CD4-positive, alpha-beta memory T cell (primary cell): Measurements from ENCODE around the gene ITCH. TPM values are rescaled to one million over a fixed set of nuclear protein-coding genes. Genes with fewer than 3 reads are reported as not detected.
A peak's percentile ranks its signal among the peaks of the same experiment; 100 is the strongest.
"Not testable (repeated sequence)": the region's sequence is repeated elsewhere in the genome, so short reads cannot be mapped to it uniquely, and the experiment has no call there.

Experiments
- CTCF ChIA-PET: fragments of 350-600 bp; sonication (Branson Sonifier 250); formaldehyde crosslinking; loops from one replicate; lab custom pipeline; 2021; ENCODE audit warnings: inconsistent platforms; ENCODE audit not compliant: partially characterized antibody; lab: Charles Lee
- POLR2A ChIA-PET: fragments of 350-600 bp; sonication (Branson Sonifier 250); formaldehyde crosslinking; loops from one replicate; lab custom pipeline; 2021; ENCODE audit not compliant: partially characterized antibody; lab: Charles Lee
- DNase-seq, 5 donors: peaks; one replicate each; pipeline versions ENCODE4 v3.0.0 to v3.0.0-alpha.2; 2020 to 2022; ENCODE audit warnings: mixed read lengths in 1 of 5
- H3K27ac ChIP-seq: one replicate; pipeline ENCODE4 v1.7.0; 2013; ENCODE audit warnings: low read depth, low read length
- H3K27me3 ChIP-seq: 2 replicates; pipeline ENCODE4 v1.7.0; 2013; ENCODE audit warnings: mild to moderate bottlenecking, low read length, moderate library complexity; ENCODE audit not compliant: insufficient read depth
- H3K36me3 ChIP-seq: 2 replicates; pipeline ENCODE4 v1.7.0; 2013; ENCODE audit warnings: mild to moderate bottlenecking, low read length, moderate library complexity; ENCODE audit not compliant: insufficient read depth
- H3K4me1 ChIP-seq: 2 replicates; pipeline ENCODE4 v1.7.0; 2013; ENCODE audit warnings: mild to moderate bottlenecking, low read length, moderate library complexity; ENCODE audit not compliant: insufficient read depth
- H3K4me3 ChIP-seq, 2 donors: one replicate each; pipeline ENCODE4 v1.7.0; 2013; ENCODE audit warnings: low read length in 2 of 2, mild to moderate bottlenecking in 1 of 2
- H3K9me3 ChIP-seq, 2 donors: one replicate each; pipeline ENCODE4 v1.7.0; 2013; ENCODE audit warnings: low read length in 2 of 2, control low read depth in 1 of 2; ENCODE audit not compliant: control insufficient read depth in 1 of 2
- H3K27ac Mint-ChIP-seq, 7 donors: one replicate each; pipeline ENCODE4 v1.8.0; 2020 to 2021; ENCODE audit warnings: mixed read lengths in 7 of 7, mild to moderate bottlenecking in 6 of 7, inconsistent platforms in 3 of 7, moderate library complexity in 3 of 7
- H3K27me3 Mint-ChIP-seq, 2 donors: one replicate each; pipeline ENCODE4 v1.8.0; 2020 to 2021; ENCODE audit warnings: mixed read lengths in 2 of 2
- H3K36me3 Mint-ChIP-seq, 2 donors: one replicate each; pipeline ENCODE4 v1.8.0; 2020 to 2021; ENCODE audit warnings: mixed read lengths in 2 of 2, inconsistent platforms in 1 of 2, mild to moderate bottlenecking in 1 of 2
- H3K4me1 Mint-ChIP-seq, 4 donors: one replicate each; pipeline ENCODE4 v1.8.0; 2020 to 2021; ENCODE audit warnings: mixed read lengths in 4 of 4, mild to moderate bottlenecking in 1 of 4
- H3K4me3 Mint-ChIP-seq, 8 donors: one replicate each; pipeline ENCODE4 v1.8.0; 2020 to 2021; ENCODE audit warnings: mixed read lengths in 8 of 8, mild to moderate bottlenecking in 7 of 8, moderate library complexity in 6 of 8, inconsistent platforms in 3 of 8
- H3K9me3 Mint-ChIP-seq, 8 donors: one replicate each; pipeline ENCODE4 v1.8.0; 2020 to 2021; ENCODE audit warnings: mixed read lengths in 8 of 8, mild to moderate bottlenecking in 5 of 8, inconsistent platforms in 3 of 8, moderate library complexity in 1 of 8
- intact Hi-C: fragments of 100-400 bp; cut with micrococcal nuclease; formaldehyde crosslinking; loops from one replicate; pipeline ENCODE4 v1.15.1; 2023
- polyA plus RNA-seq, 2 donors: library from polyadenylated mRNA; unstranded; fragments of 300-500 nt; fragmentation: Illumina TruSeq; gene quantifications; one replicate each; pipeline ENCODE4 v1.2.3, GENCODE V29; 2021
- total RNA-seq, 2 experiments: library from RNA; stranded (reverse); gene quantifications; one replicate each; pipeline ENCODE4 v1.2.3, GENCODE V29; 2021

Gene ITCH
- total and polyA plus RNA-seq, 4 experiments from 2014 or later: 9.7 to 68.9 (median 42.2) TPM

GRCh38 chr20:34425032-34425690, 62.1 kb downstream of the ITCH start:
- H3K27me3 Mint-ChIP-seq, H3K4me3 Mint-ChIP-seq, DNase-seq, H3K9me3 ChIP-seq, H3K4me1 Mint-ChIP-seq, H3K4me1 ChIP-seq, H3K27me3 ChIP-seq, H3K4me3 ChIP-seq, intact Hi-C loops, CTCF ChIA-PET, H3K27ac ChIP-seq, H3K9me3 Mint-ChIP-seq: not testable (repeated sequence)
- POLR2A ChIA-PET: interaction anchor here (1.0 kb wide), 1 partner anchor 9 kb away, joined by 3 read pairs; no protein-coding TSS in a partner anchor
- H3K36me3 Mint-ChIP-seq: peaks cover 24 to 70% of the 10 kb centered on the region in 2 donors
- H3K36me3 ChIP-seq: peaks cover 15% of the 10 kb centered on the region
- peak overlapping the region in 2 of 7 donors; percentile 21 to 25 for H3K27ac Mint-ChIP-seq

- H3K4me3 ChIP-seq: no peak overlapping the region
- no peaks in the 10 kb centered on the region for H3K9me3 Mint-ChIP-seq
- no peaks in the 10 kb centered on the region for H3K27me3 Mint-ChIP-seq
- peaks cover 15% of the 10 kb centered on the region for H3K36me3 ChIP-seq
- POLR2A ChIA-PET: no interaction called here
- H3K36me3 Mint-ChIP-seq: peaks cover 25 to 63% of the 10 kb centered on the region in 2 donors
- H3K27me3 ChIP-seq: no peaks in the 10 kb centered on the region
- H3K4me1 Mint-ChIP-seq: peaks cover 0 to 5% (median 3%) of the 10 kb centered on the region in 4 donors
- CTCF ChIA-PET: interaction anchor here (1.3 kb wide), 1 partner anchor 113 kb away, joined by 5 read pairs; no protein-coding TSS in a partner anchor
- H3K4me1 ChIP-seq: no peaks in the 10 kb centered on the region
- intact Hi-C loops: no loop called here
- no peak overlapping the region for H3K4me3 Mint-ChIP-seq
- no peak for DNase-seq
- no peaks in the 10 kb centered on the region for H3K9me3 ChIP-seq
- H3K27ac Mint-ChIP-seq: peak overlapping the region in 3 of 7 donors; percentile 4 to 30 (median 7)
- no peak overlapping the region for H3K27ac ChIP-seq
Observed at GRCh38 chr20:34426026-34426425, 63.0 kb downstream of the ITCH start.

GRCh38 chr20:34427331-34427730, 64.3 kb downstream of the ITCH start:
- Histone ChIP-seq H3K4me3 (no peak overlapping the region), H3K27me3 (no peaks in the 10 kb centered on the region), H3K9me3 (no peaks in the 10 kb centered on the region), H3K36me3 (peaks cover 15% of the 10 kb centered on the region), H3K4me1 (no peaks in the 10 kb centered on the region), H3K27ac (no peak overlapping the region)
- Mint-ChIP-seq H3K4me3 (no peak overlapping the region), H3K27ac (peak overlapping the region in 2 of 7 donors; percentile 27 to 43), H3K36me3 (peaks cover 24 to 56% of the 10 kb centered on the region in 2 donors), H3K27me3 (no peaks in the 10 kb centered on the region), H3K4me1 (peaks cover 0 to 8% (median 5%) of the 10 kb centered on the region in 4 donors), H3K9me3 (no peaks in the 10 kb centered on the region)
- POLR2A ChIA-PET: no interaction called here
- CTCF ChIA-PET: no interaction called here
- no peak for DNase-seq
- intact Hi-C loops: no loop called here

- peaks cover 24 to 56% of the 10 kb centered on the region in 2 donors for H3K36me3 Mint-ChIP-seq
- POLR2A ChIA-PET: no interaction called here
- H3K27ac Mint-ChIP-seq: no peak overlapping the region
Observed at GRCh38 chr20:34427784-34428183, 64.7 kb downstream of the ITCH start.

DNA sequence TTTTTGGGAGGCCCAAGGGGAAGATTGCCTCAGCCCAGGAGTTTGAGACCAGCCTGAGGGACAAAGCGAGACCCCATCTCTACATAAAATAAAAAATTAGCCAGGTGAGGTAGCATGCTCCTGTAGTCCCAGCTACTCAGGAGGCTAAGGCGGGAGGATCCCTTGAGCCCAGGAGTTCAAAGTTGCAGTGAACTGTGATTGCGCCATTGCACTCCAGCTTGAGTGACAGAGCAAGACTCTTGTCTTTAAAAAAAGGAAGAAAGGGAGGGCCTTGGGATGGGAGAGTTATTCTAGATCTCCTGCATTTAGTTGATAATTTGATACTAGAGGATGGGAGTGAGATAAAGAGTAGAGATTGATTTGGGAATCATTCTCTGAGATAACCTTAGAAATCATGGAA, 68.1 kb downstream of the ITCH start:
- no peak for DNase-seq
- H3K4me1 Mint-ChIP-seq: peaks cover 0 to 13% (median 5%) of the 10 kb centered on the region in 4 donors
- peak overlapping the region in 5 of 7 donors; percentile 26 to 70 (median 59) for H3K27ac Mint-ChIP-seq
- no peak overlapping the region for H3K4me3 Mint-ChIP-seq
- no peaks in the 10 kb centered on the region for H3K27me3 ChIP-seq
- peaks cover 0 to 2% (median 0%) of the 10 kb centered on the region in 8 donors for H3K9me3 Mint-ChIP-seq
- peaks cover 9 to 36% of the 10 kb centered on the region in 2 donors for H3K36me3 Mint-ChIP-seq
- POLR2A ChIA-PET: no interaction called here
- no peaks in the 10 kb centered on the region for H3K9me3 ChIP-seq
- no peaks in the 10 kb centered on the region for H3K4me1 ChIP-seq
- H3K27me3 Mint-ChIP-seq: no peaks in the 10 kb centered on the region
- intact Hi-C loops: no loop called here
- peaks cover 5% of the 10 kb centered on the region for H3K36me3 ChIP-seq
- H3K27ac ChIP-seq: no peak overlapping the region
- CTCF ChIA-PET: interaction anchor here (1.5 kb wide), 1 partner anchor 118 kb away, joined by 5 read pairs; no protein-coding TSS in a partner anchor
- H3K4me3 ChIP-seq: no peak overlapping the region

More at GRCh38 chr20:34427784-34428183, 64.7 kb downstream of the ITCH start:
- H3K4me3 Mint-ChIP-seq: no peak overlapping the region
- DNase-seq: no peak
- H3K4me1 Mint-ChIP-seq: peaks cover 0 to 8% (median 5%) of the 10 kb centered on the region in 4 donors
- Histone ChIP-seq H3K27ac (no peak overlapping the region), H3K9me3 (no peaks in the 10 kb centered on the region), H3K4me1 (no peaks in the 10 kb centered on the region), H3K4me3 (no peak overlapping the region), H3K27me3 (no peaks in the 10 kb centered on the region), H3K36me3 (peaks cover 15% of the 10 kb centered on the region)
- intact Hi-C loops: no loop called here
- H3K27me3 Mint-ChIP-seq: no peaks in the 10 kb centered on the region
- no peaks in the 10 kb centered on the region for H3K9me3 Mint-ChIP-seq
- CTCF ChIA-PET: no interaction called here

DNA sequence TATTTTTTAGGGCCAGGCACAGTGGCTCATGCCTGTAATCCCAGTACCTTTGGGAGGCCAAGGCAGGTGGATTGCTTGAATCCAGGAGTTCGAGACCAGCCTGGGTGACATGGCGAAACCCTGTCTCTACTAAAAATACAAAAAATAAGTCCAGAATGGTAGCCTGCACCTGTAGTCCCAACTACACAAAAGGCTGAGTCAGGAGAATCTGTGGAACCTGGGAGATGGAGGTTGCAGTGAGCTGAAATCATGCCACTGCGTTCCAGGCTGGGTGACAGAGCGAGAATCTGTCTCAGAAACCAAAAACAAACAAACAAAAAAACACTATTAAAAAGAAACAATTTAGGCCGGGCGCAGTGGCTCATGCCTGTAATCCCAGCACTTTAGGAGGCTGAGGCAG, 69.6 kb downstream of the ITCH start:
- H3K4me3 ChIP-seq, intact Hi-C loops, H3K27me3 Mint-ChIP-seq, H3K4me1 ChIP-seq, H3K4me3 Mint-ChIP-seq, H3K27ac Mint-ChIP-seq, DNase-seq, POLR2A ChIA-PET, H3K9me3 ChIP-seq, H3K27me3 ChIP-seq, H3K36me3 ChIP-seq, H3K27ac ChIP-seq, H3K9me3 Mint-ChIP-seq: not testable (repeated sequence)
- CTCF ChIA-PET: interaction anchor here (1.5 kb wide), 1 partner anchor 120 kb away, joined by 5 read pairs; no protein-coding TSS in a partner anchor
- Mint-ChIP-seq H3K36me3 (peaks cover 8 to 31% of the 10 kb centered on the region in 2 donors), H3K4me1 (peaks cover 0 to 13% (median 6%) of the 10 kb centered on the region in 4 donors)

GRCh38 chr20:34433391-34433790, 70.3 kb downstream of the ITCH start:
- ChIA-PET CTCF (interaction anchor here (1.0 kb wide), 1 partner anchor 27 kb away, joined by 3 read pairs; no protein-coding TSS in a partner anchor), POLR2A (no interaction called here)
- H3K27ac ChIP-seq: no peak overlapping the region
- no peaks in the 10 kb centered on the region for H3K4me1 ChIP-seq
- H3K4me1 Mint-ChIP-seq: peaks cover 0 to 13% (median 6%) of the 10 kb centered on the region in 4 donors
- no peaks in the 10 kb centered on the region for H3K9me3 ChIP-seq
- H3K9me3 Mint-ChIP-seq: peaks cover 0 to 2% (median 0%) of the 10 kb centered on the region in 8 donors
- intact Hi-C loops: no loop called here
- no peak overlapping the region for H3K4me3 Mint-ChIP-seq
- peaks cover 11% of the 10 kb centered on the region for H3K36me3 ChIP-seq
- peak overlapping the region in 1 of 7 donors; percentile 11 for H3K27ac Mint-ChIP-seq
- peaks cover 8 to 31% of the 10 kb centered on the region in 2 donors for H3K36me3 Mint-ChIP-seq
- no peaks in the 10 kb centered on the region for H3K27me3 ChIP-seq
- DNase-seq: no peak
- no peak overlapping the region for H3K4me3 ChIP-seq
- H3K27me3 Mint-ChIP-seq: no peaks in the 10 kb centered on the region
